ENCODE data around the gene ARHGEF37.
A peak's percentile ranks its signal among the peaks of the same experiment; 100 is the strongest.
"Not testable (repeated sequence)": the region's sequence is repeated elsewhere in the genome, so short reads cannot be mapped to it uniquely, and the experiment has no call there.

The ARHGEF37 gene

GRCh38 chr5:149581192-149581861 is at the start of gene ARHGEF37:
TSS of gene ARHGEF37 (plus strand) at chr5:149581498. CDS start at chr5:149597770, 16,272 bp downstream.
- peak; percentile 12 for DNase-seq (ENCODE audit: low read depth)

GRCh38 chr5:149532413-149532812 is 48.9 kb upstream of the ARHGEF37 start:
- DNase-seq (ENCODE audit: low read depth) = no peak

- not testable (repeated sequence) for DNase-seq (ENCODE audit: low read depth)
Measured at GRCh38 chr5:149535787-149536186, 45.5 kb upstream of the ARHGEF37 start.

GRCh38 chr5:149537374-149537975 is 43.8 kb upstream of the ARHGEF37 start:
- no peak for DNase-seq (ENCODE audit: low read depth)

GRCh38 chr5:149540089-149540488 is 41.2 kb upstream of the ARHGEF37 start:
- DNase-seq (ENCODE audit: low read depth) = no peak

- DNase-seq (ENCODE audit: low read depth) = no peak
Measured at GRCh38 chr5:149541893-149542292, 39.4 kb upstream of the ARHGEF37 start.

- no peak for DNase-seq (ENCODE audit: low read depth)
Measured at GRCh38 chr5:149543361-149544027, 37.8 kb upstream of the ARHGEF37 start.

GRCh38 chr5:149544028-149544420 is 37.3 kb upstream of the ARHGEF37 start:
- no peak for DNase-seq (ENCODE audit: low read depth)

- DNase-seq (ENCODE audit: low read depth) = no peak
Measured at GRCh38 chr5:149545327-149545726, 36.0 kb upstream of the ARHGEF37 start.

GRCh38 chr5:149546974-149547373 is 34.3 kb upstream of the ARHGEF37 start:
- DNase-seq (ENCODE audit: low read depth) = no peak

GRCh38 chr5:149549461-149550267 is 31.6 kb upstream of the ARHGEF37 start:
- peak; percentile 10 for DNase-seq (ENCODE audit: low read depth)

- no peak for DNase-seq (ENCODE audit: low read depth)
Measured at GRCh38 chr5:149550268-149550583, 31.1 kb upstream of the ARHGEF37 start.

- peak; percentile 13 for DNase-seq (ENCODE audit: low read depth)
Measured at GRCh38 chr5:149550594-149551226, 30.6 kb upstream of the ARHGEF37 start.

- peak; percentile 98 for DNase-seq (ENCODE audit: low read depth)
Measured at GRCh38 chr5:149551227-149552037, 29.9 kb upstream of the ARHGEF37 start, which contains the start of gene CSNK1A1. TSS of gene CSNK1A1 (minus strand) at chr5:149551439. CDS start at chr5:149550964, 475 bp downstream.

- no peak for DNase-seq (ENCODE audit: low read depth)
Measured at GRCh38 chr5:149552038-149552494, 29.2 kb upstream of the ARHGEF37 start.

- DNase-seq (ENCODE audit: low read depth) = no peak
Measured at GRCh38 chr5:149552553-149553160, 28.6 kb upstream of the ARHGEF37 start.

GRCh38 chr5:149559706-149560105 is 21.6 kb upstream of the ARHGEF37 start:
- no peak for DNase-seq (ENCODE audit: low read depth)

GRCh38 chr5:149561848-149562247 is 19.4 kb upstream of the ARHGEF37 start:
- no peak for DNase-seq (ENCODE audit: low read depth)

- DNase-seq (ENCODE audit: low read depth) = no peak
Measured at GRCh38 chr5:149563466-149563865, 17.8 kb upstream of the ARHGEF37 start.

- DNase-seq (ENCODE audit: low read depth) = not testable (repeated sequence)
Measured at GRCh38 chr5:149564542-149565140, 16.7 kb upstream of the ARHGEF37 start.
